GM23338 (cell line): ENCODE measurements around the gene ZSCAN5B. TPM values are rescaled to one million over a fixed set of nuclear protein-coding genes. Genes with fewer than 3 reads are reported as not detected.

ENCODE experiments used
- ATAC-seq: fragments of 200-7000 bp; cut with Tn5 transposase; 3 replicates; pipeline ENCODE4 v1.9.1; 2020
- DNase-seq: peaks from one replicate; pipeline ENCODE4 v3.0.0-alpha.2; 2015; ENCODE audit warnings: low spot score
- H2AFZ ChIP-seq: fragments of 200-600 bp; sonication (generic); 2 replicates; pipeline ENCODE4 v1.8.0; 2016; ENCODE audit warnings: antibody characterized with exemption, mild to moderate bottlenecking, moderate library complexity
- H3F3A ChIP-seq: fragments of 200-600 bp; sonication (generic); replicated peaks from 2 replicates; pipeline ENCODE4 v1.8.0; 2017; ENCODE audit warnings: antibody characterized with exemption, mixed run types, low read depth
- H3K27ac ChIP-seq: fragments of 200-600 bp; sonication (generic); 2 replicates; pipeline ENCODE4 v1.6.1; 2016; ENCODE audit warnings: low read depth
- H3K27me3 ChIP-seq: fragments of 200-600 bp; sonication (generic); 2 replicates; pipeline ENCODE4 v1.8.0; 2016; ENCODE audit warnings: mild to moderate bottlenecking, mixed run types, moderate library complexity; ENCODE audit not compliant: insufficient read depth
- H3K36me3 ChIP-seq: fragments of 200-600 bp; sonication (generic); 2 replicates; pipeline ENCODE4 v1.8.0; 2016; ENCODE audit warnings: mild to moderate bottlenecking; ENCODE audit not compliant: insufficient read depth
- H3K4me1 ChIP-seq: fragments of 200-600 bp; sonication (generic); 2 replicates; pipeline ENCODE4 v1.8.0; 2016; ENCODE audit warnings: mild to moderate bottlenecking, moderate library complexity; ENCODE audit not compliant: insufficient read depth
- H3K4me2 ChIP-seq: fragments of 200-600 bp; sonication (generic); 2 replicates; pipeline ENCODE4 v1.7.1; 2017; ENCODE audit warnings: mixed run types
- H3K4me3 ChIP-seq: fragments of 200-600 bp; sonication (generic); 2 replicates; pipeline ENCODE4 v1.6.1; 2016; ENCODE audit warnings: mixed run types
- H3K79me2 ChIP-seq: fragments of 200-600 bp; sonication (generic); replicated peaks from 2 replicates; pipeline ENCODE4 v1.8.0; 2017; ENCODE audit warnings: mild to moderate bottlenecking; ENCODE audit not compliant: insufficient read depth
- H3K9me2 ChIP-seq: fragments of 200-600 bp; sonication (generic); 2 replicates; pipeline ENCODE4 v1.8.0; 2017; ENCODE audit not compliant: insufficient read depth
- H4K20me1 ChIP-seq: fragments of 200-600 bp; sonication (generic); replicated peaks from 2 replicates; pipeline ENCODE4 v1.8.0; 2017; ENCODE audit warnings: mild to moderate bottlenecking; ENCODE audit not compliant: insufficient read depth
- H3K27ac Mint-ChIP-seq: 2 replicates; pipeline ENCODE4 v1.8.0; 2020; ENCODE audit warnings: inconsistent platforms, mild to moderate bottlenecking, moderate library complexity, mixed read lengths
- H3K27me3 Mint-ChIP-seq: 3 replicates; pipeline ENCODE4 v1.8.0; 2022; ENCODE audit warnings: low read depth, mild to moderate bottlenecking, moderate library complexity, mixed read lengths, inconsistent platforms; ENCODE audit not compliant: insufficient read depth, poor library complexity
- H3K36me3 Mint-ChIP-seq: 3 replicates; pipeline ENCODE4 v1.8.0; 2021; ENCODE audit warnings: low read depth, mild to moderate bottlenecking, inconsistent platforms, moderate library complexity, mixed read lengths
- H3K4me1 Mint-ChIP-seq: 3 replicates; pipeline ENCODE4 v1.8.0; 2020; ENCODE audit warnings: mild to moderate bottlenecking, inconsistent platforms, mixed read lengths
- H3K4me3 Mint-ChIP-seq: 3 replicates; pipeline ENCODE4 v1.8.0; 2021; ENCODE audit warnings: moderate library complexity, mild to moderate bottlenecking, inconsistent platforms, mixed read lengths
- H3K9me3 Mint-ChIP-seq: 3 replicates; pipeline ENCODE4 v1.8.0; 2020; ENCODE audit warnings: moderate library complexity, mild to moderate bottlenecking, inconsistent platforms, mixed read lengths
- CREB1 ChIP-seq: fragments of 250-450 bp; sonication (Bioruptor Pico); IDR thresholded peaks from 2 replicates; pipeline ENCODE4 v1.5.0; 2020; ENCODE audit warnings: low read depth, mild to moderate bottlenecking, moderate library complexity
- EZH2 ChIP-seq: fragments of 200-600 bp; sonication (generic); IDR thresholded peaks from one replicate; pipeline ENCODE4 v1.8.0; 2017; ENCODE audit warnings: antibody characterized with exemption, mild to moderate bottlenecking, low read depth; ENCODE audit not compliant: unreplicated experiment
- NANOG ChIP-seq: IDR thresholded peaks from 2 replicates; pipeline ENCODE4 v1.6.1; 2016; ENCODE audit warnings: antibody characterized with exemption, borderline replicate concordance
- ZNF114 ChIP-seq: fragments of 250-450 bp; sonication (Bioruptor Pico); IDR thresholded peaks from 2 replicates; pipeline ENCODE4 v1.5.0; 2020; ENCODE audit warnings: mild to moderate bottlenecking, moderate library complexity
- polyA plus RNA-seq: library from polyadenylated mRNA; unstranded; fragments of >200 nt; fragmentation: Nextera tagmentation; extraction: Ambion mirVana; gene quantifications from 2 replicates; pipeline ENCODE4 v1.2.1, GENCODE V29; 2016
- total RNA-seq: library from RNA; depleted of rRNA; stranded (reverse); fragments of >200 nt; shearing (Covaris generic); gene quantifications from 2 replicates; pipeline ENCODE4 v1.2.3, GENCODE V29; 2014
- TF ChIP-seq, protein P1 (sequence below): IDR thresholded peaks from 2 replicates; pipeline ENCODE4 v1.6.1; 2016; ENCODE audit warnings: antibody characterized with exemption
- TF ChIP-seq, protein P2 (sequence below): fragments of 250-450 bp; sonication (Bioruptor Pico); IDR thresholded peaks from 2 replicates; pipeline ENCODE4 v1.5.0; 2020; ENCODE audit warnings: mild to moderate bottlenecking, moderate library complexity

Gene ZSCAN5B
- total and polyA plus RNA-seq, 2 experiments from 2014 or later = 0.10 TPM; not detected in 1

DNA sequence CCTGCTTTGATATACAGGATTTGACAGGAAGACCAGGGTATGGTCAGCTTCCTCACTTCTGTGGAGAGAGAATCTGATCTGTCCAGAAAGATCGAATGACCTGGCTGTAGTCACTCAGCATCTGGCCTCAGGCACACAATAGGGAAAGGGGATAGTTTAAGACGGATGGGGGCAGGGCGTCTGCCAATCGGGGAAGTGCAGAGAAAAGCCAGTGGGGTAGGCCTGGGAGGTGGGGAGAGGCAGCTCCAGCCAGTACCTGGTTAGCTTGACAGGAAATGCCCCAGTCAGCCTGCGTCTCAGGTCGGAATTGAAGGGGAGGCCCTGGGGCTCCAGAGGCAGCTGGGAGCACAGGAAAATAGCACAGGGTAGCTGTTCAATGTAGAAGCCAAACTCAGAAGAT lies 44.1 kb downstream of the ZSCAN5B start:
- H3K27ac ChIP-seq = peak overlapping the region; percentile 87
- 0 out of 2 replicates have a peak, but pooled peaks cover 4% of the 10 kb centered on the region for H3K9me2 ChIP-seq
- H3K4me1 ChIP-seq = peaks cover 16% of the 10 kb centered on the region
- peaks cover 5% of the 10 kb centered on the region; the same call in 2 of the 3 replicates for H3K9me3 Mint-ChIP-seq
- peak overlapping the region; percentile 84 for H3K27ac Mint-ChIP-seq
- H3K36me3 Mint-ChIP-seq = peaks cover 39% of the 10 kb centered on the region
- H3K4me2 ChIP-seq = peak overlapping the region; percentile 24
- H3F3A ChIP-seq = peaks cover 15% of the 10 kb centered on the region
- peak overlapping the region; percentile 23 for H3K4me3 ChIP-seq
- peaks cover 5% of the 10 kb centered on the region for H3K27me3 Mint-ChIP-seq
- no peaks in the 10 kb centered on the region for H3K36me3 ChIP-seq
- no peaks in the 10 kb centered on the region for H3K27me3 ChIP-seq
- ATAC-seq = peak; percentile 92
- peaks cover 18% of the 10 kb centered on the region for H3K4me1 Mint-ChIP-seq
- DNase-seq = peak; percentile 90
- TF ChIP-seq EZH2 (no peak), CREB1 (CRISPR knock-in tag) (no peak), ZNF114 (no peak), NANOG (no peak)
- TF ChIP-seq, protein P1, sequence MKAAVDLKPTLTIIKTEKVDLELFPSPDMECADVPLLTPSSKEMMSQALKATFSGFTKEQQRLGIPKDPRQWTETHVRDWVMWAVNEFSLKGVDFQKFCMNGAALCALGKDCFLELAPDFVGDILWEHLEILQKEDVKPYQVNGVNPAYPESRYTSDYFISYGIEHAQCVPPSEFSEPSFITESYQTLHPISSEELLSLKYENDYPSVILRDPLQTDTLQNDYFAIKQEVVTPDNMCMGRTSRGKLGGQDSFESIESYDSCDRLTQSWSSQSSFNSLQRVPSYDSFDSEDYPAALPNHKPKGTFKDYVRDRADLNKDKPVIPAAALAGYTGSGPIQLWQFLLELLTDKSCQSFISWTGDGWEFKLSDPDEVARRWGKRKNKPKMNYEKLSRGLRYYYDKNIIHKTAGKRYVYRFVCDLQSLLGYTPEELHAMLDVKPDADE = no peak
- TF ChIP-seq, protein P2, sequence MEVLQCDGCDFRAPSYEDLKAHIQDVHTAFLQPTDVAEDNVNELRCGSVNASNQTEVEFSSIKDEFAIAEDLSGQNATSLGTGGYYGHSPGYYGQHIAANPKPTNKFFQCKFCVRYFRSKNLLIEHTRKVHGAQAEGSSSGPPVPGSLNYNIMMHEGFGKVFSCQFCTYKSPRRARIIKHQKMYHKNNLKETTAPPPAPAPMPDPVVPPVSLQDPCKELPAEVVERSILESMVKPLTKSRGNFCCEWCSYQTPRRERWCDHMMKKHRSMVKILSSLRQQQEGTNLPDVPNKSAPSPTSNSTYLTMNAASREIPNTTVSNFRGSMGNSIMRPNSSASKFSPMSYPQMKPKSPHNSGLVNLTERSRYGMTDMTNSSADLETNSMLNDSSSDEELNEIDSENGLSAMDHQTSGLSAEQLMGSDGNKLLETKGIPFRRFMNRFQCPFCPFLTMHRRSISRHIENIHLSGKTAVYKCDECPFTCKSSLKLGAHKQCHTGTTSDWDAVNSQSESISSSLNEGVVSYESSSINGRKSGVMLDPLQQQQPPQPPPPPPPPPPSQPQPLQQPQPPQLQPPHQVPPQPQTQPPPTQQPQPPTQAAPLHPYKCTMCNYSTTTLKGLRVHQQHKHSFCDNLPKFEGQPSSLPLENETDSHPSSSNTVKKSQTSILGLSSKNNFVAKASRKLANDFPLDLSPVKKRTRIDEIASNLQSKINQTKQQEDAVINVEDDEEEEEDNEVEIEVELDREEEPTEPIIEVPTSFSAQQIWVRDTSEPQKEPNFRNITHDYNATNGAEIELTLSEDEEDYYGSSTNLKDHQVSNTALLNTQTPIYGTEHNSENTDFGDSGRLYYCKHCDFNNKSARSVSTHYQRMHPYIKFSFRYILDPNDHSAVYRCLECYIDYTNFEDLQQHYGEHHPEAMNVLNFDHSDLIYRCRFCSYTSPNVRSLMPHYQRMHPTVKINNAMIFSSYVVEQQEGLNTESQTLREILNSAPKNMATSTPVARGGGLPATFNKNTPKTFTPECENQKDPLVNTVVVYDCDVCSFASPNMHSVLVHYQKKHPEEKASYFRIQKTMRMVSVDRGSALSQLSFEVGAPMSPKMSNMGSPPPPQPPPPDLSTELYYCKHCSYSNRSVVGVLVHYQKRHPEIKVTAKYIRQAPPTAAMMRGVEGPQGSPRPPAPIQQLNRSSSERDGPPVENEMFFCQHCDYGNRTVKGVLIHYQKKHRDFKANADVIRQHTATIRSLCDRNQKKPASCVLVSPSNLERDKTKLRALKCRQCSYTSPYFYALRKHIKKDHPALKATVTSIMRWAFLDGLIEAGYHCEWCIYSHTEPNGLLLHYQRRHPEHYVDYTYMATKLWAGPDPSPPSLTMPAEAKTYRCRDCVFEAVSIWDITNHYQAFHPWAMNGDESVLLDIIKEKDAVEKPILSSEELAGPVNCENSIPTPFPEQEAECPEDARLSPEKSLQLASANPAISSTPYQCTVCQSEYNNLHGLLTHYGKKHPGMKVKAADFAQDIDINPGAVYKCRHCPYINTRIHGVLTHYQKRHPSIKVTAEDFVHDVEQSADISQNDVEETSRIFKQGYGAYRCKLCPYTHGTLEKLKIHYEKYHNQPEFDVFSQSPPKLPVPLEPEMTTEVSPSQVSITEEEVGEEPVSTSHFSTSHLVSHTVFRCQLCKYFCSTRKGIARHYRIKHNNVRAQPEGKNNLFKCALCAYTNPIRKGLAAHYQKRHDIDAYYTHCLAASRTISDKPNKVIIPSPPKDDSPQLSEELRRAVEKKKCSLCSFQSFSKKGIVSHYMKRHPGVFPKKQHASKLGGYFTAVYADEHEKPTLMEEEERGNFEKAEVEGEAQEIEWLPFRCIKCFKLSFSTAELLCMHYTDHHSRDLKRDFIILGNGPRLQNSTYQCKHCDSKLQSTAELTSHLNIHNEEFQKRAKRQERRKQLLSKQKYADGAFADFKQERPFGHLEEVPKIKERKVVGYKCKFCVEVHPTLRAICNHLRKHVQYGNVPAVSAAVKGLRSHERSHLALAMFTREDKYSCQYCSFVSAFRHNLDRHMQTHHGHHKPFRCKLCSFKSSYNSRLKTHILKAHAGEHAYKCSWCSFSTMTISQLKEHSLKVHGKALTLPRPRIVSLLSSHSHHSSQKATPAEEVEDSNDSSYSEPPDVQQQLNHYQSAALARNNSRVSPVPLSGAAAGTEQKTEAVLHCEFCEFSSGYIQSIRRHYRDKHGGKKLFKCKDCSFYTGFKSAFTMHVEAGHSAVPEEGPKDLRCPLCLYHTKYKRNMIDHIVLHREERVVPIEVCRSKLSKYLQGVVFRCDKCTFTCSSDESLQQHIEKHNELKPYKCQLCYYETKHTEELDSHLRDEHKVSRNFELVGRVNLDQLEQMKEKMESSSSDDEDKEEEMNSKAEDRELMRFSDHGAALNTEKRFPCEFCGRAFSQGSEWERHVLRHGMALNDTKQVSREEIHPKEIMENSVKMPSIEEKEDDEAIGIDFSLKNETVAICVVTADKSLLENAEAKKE (CRISPR knock-in tag) = no peak
- H4K20me1 ChIP-seq = 0 out of 2 replicates have a peak, but pooled peaks cover 6% of the 10 kb centered on the region
- H3K4me3 Mint-ChIP-seq = peak overlapping the region; percentile 23; the same call in 1 of the 3 replicates
- peaks cover 14% of the 10 kb centered on the region for H3K79me2 ChIP-seq
- no peak overlapping the region for H2AFZ ChIP-seq
